ENCODE measurements around the gene UCP3.

UCP3 gene

GRCh38 chr11:73950869-73951710, 57.8 kb downstream of the UCP3 start, which contains the start of gene DNAJB13:
DNAJB13 (plus strand) TSS chr11:73951026; CDS start chr11:73951070, 44 bp downstream.
- peak; percentile 21 to 70 (median 49) for DNase-seq

Measured in NCI-H1417 (cell line).